SK-MEL-5 (cell line): ENCODE results near the gene SLC22A23. TPM values are rescaled to one million over a fixed set of nuclear protein-coding genes. Genes with fewer than 3 reads are reported as not detected.
A peak's percentile ranks its signal among the peaks of the same experiment; 100 is the strongest.

Experiments
- DNase-seq: peaks from one replicate; pipeline ENCODE4 v3.0.0-alpha.2; 2016; ENCODE audit warnings: low read depth, low spot score
- in situ Hi-C: cut with HindIII; loops from 2 replicates; pipeline ENCODE4 v1.10.0; 2016; ENCODE audit warnings: low sequenced_read_pairs, high pct_unique_total_duplicates, low pct_unique_long_range_greater_than_20kb
- total RNA-seq: library from RNA; depleted of rRNA; stranded (reverse); fragments of >200 nt; shearing (Covaris generic); gene quantifications from 2 replicates; pipeline ENCODE4 v1.2.3, GENCODE V29; 2014

Gene SLC22A23
- total RNA-seq, 1 experiment from 2014 or later: 6.2 TPM

DNA sequence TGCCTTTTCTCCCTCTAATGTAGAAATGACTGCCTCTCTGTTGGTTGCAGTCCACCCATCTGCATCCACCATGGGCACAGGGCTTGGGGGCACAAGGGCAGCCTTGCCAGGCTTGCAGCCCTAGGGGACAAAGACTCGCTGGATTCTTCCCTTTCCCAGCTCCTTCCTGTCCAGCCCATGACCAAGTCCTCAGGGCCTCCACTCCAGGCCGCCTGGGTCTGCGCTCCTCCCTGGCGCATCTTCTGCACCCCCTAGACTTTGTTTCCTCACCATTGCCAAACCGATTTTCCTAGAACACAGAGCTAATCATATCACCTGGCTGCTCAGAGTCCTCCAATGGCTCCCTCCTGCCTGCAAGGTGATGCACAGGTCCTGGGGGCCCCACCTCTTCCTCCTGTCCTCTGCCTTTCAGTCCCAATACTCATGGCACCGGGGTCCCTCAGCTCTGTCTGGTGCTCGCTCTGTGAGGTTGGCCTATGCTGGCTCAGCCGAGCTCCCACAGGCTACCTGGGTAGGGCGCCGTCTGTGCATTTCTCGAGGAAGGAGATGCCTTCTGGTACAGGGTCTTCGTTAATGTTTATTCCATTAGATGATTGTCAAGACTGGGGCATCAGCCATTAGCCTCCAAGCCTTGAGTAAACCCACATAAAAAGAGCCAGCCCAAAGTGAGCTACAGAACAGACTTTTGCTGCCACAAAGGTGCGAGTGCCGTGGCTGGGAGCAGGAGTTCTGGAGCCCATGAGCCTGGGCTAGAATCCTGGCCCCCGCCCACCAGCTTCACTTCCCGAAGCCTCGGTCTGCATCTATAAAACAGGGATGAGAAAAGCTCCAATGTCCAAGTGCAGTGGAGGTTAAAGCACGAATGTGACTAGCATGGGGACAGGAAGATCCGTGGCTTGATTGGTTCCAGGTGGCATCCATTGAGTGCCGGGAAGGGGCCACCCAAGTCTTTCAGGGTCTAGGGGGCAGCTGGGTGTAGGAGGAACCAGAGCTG lies 180.4 kb downstream of the SLC22A23 start:
- DNase-seq: no peak
- in situ Hi-C loops: loop anchor here (25.0 kb wide), 2 partner anchors 436 to 711 kb away; no protein-coding TSS in a partner anchor

DNA sequence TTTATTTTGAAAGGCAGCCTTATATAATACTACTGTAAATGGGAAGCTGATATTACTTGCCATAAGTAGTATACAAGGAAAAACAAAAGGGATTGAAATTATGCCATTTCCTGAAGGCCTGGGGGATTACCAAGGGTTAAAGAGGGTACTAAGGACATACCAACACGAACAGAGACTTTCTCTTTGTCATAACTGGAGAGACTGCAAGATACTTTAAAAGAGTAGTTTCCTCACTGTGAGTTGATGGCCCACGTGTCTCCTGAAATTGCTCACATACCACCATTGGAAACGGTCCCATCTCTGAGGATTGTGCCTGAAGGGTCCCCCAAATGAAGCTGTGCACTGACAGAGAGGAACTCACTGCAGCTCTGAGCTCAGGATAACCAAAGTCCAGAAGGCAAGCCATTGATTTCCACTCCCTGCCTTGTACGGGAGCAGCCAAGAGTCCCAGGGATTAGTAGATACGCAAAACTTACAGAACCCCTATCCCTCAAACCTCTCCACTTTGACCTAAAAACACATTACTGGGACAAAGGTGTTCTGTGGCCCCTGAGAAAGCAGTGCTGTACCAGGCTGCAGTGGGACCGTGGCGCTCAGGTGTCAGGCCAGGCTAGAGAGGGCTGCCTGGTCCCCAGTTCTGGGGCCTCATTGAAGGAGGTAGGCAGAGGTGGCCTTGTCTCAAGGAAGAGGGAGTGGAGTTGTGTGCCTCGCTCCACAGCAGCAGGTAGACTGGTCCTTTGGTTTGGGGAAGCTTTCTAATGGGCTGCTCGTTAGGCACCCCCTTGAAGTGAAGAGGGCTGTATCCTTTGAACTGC lies 182.9 kb downstream of the SLC22A23 start:
- in situ Hi-C loops: no loop called here

DNA sequence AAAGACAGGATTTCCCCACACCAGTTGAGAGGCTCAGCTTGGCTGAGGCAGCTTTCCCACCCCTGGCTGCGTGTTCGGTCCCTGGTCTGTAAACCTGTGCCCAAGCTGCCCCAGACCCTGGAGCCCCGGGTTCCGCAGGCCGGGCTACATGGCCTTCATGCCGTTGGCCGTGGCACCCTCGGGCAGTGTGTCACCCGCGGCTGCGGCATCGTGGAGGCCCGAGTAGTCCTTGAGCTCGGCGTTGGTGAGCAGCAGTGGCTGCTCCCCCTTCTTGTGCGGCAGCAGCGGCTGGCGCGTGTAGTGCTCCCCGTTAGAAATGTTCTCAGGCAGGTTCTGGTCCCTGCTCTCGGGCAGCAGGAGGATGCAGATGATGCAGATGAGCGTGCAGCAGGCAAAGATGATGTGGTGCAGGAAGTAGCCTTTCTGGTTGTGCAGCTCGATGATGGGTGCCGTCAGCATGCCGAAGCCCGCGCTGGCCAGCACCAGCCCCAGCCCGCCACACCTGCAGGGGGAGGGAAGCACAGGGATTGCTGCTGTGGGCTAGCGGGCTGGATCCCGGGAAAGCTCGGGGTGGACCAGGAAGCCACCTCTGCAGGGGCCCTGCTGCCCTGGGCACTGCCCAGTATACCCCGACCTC lies 183.8 kb downstream of the SLC22A23 start:
- in situ Hi-C loops: no loop called here
- no peak for DNase-seq

More for the DNA sequence above, 182.9 kb downstream of the SLC22A23 start:
- DNase-seq: no peak

DNA sequence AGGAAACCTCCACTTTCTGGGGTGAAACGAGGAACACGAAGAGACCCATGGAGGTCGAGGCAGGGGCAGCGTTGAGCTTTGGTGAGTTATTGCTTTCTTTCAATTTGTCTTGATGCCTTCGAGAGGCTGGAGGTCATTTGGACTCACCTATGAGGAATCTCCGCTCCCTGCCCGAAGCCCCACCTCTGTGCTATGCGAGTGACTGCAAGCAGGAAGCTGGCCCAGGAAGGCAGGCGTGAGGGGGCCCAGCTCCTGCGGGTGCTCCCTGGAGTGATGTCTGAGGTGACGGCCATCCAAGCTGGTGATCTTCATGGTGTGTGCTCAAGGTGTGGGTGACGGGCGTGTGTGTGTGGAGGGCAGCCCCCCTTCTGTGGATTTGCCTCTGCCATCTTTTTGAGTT lies 185.1 kb downstream of the SLC22A23 start:
- in situ Hi-C loops: no loop called here
- no peak for DNase-seq

DNA sequence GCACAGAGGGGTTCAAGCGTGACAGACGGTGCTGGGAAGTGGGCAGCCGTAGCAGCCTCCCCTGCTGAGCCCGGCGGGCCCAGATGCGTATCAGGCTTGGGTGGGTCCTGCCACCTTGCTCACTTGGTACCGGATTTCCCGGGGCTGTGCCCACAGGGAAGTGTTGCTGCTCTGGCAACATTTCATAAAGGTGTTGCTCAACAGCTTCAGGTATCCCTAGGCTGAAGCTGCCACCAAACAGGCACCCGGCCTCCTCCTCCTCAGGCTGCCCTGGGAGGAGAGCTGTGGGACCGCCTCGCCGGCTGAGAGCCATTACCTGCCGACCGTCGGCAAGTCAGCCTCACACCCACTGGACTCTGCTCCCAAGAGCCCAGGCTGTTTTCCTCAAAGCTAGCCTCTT lies 186.6 kb downstream of the SLC22A23 start:
- in situ Hi-C loops: no loop called here
- DNase-seq: no peak

- in situ Hi-C loops: no loop called here
Observed at GRCh38 chr6:3269281-3269975, 187.4 kb downstream of the SLC22A23 start.

GRCh38 chr6:3268680-3269079 lies 188.2 kb downstream of the SLC22A23 start:
- DNase-seq: no peak
- in situ Hi-C loops: no loop called here

More at GRCh38 chr6:3269281-3269975, 187.4 kb downstream of the SLC22A23 start:
- no peak for DNase-seq

GRCh38 chr6:3267162-3267561 lies 189.7 kb downstream of the SLC22A23 start:
- in situ Hi-C loops: no loop called here
- DNase-seq: no peak

- DNase-seq: no peak
- in situ Hi-C loops: no loop called here
Observed at GRCh38 chr6:3266170-3266569, 190.7 kb downstream of the SLC22A23 start.

DNA sequence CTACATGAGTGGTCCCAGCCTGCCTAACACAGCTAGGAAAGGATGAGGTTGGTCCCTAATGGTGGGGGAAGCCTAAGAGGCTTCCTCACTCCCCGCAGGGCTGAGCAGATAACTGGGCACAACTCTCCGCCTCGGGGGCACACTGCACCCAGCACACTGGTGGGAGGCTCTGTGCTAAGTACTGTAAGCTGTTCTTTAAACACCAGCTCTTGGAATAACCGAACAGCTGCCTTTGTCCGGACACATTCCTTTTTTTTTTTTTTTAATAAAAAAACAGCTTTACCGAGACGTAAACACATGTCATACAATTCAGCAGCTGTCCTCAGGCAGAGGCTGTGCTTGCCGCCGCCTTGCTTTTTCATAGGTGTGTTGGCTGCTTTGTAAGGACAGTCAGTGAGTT lies 191.2 kb downstream of the SLC22A23 start:
- DNase-seq: no peak
- in situ Hi-C loops: no loop called here

- in situ Hi-C loops: no loop called here
- DNase-seq: no peak
Observed at GRCh38 chr6:3264356-3264755, 192.5 kb downstream of the SLC22A23 start.

- in situ Hi-C loops: no loop called here
Observed at GRCh38 chr6:3263096-3263495, 193.8 kb downstream of the SLC22A23 start.

GRCh38 chr6:3261921-3262320 lies 194.9 kb downstream of the SLC22A23 start:
- DNase-seq: no peak
- in situ Hi-C loops: no loop called here

More at GRCh38 chr6:3263096-3263495, 193.8 kb downstream of the SLC22A23 start:
- no peak for DNase-seq

GRCh38 chr6:3261518-3261820 lies 195.4 kb downstream of the SLC22A23 start:
- in situ Hi-C loops: no loop called here
- DNase-seq: no peak

DNA sequence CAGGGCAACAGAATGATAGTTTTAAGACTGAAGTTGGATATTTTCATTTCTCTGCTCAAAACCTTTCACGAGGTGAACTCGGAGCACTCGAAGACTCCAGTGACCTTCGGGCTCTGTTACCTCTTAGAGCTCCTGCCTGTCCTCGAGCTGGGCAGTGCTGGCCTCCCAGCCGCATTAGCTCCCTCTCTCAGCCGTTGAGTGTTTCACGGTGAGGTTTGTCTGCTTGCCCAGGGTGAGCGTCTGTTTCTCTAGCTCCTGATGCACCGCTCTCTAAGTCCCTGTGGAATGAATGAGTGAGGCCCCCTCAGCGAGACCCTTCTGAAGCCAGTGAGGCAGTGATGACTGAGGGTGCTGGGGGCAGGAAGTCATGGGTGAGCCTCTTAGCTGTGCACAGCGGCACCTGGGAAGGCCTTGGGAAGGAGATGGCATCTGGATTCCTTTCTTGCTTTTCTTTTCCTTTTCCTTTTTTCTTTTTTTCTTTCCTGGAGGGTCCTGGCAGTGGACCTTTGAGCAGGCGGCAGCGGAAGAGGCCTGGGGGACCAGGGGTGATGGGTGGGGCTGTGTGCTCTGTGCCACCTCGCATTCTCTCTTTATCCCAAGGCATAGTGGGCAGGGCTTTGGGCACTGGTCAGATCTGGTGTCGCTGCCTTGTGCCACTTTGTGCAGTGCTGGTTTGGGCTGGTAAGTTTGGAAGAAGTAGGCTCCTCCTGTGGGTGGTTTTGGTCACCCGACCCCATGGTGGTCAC lies 195.9 kb downstream of the SLC22A23 start:
- DNase-seq: no peak
- in situ Hi-C loops: no loop called here

DNA sequence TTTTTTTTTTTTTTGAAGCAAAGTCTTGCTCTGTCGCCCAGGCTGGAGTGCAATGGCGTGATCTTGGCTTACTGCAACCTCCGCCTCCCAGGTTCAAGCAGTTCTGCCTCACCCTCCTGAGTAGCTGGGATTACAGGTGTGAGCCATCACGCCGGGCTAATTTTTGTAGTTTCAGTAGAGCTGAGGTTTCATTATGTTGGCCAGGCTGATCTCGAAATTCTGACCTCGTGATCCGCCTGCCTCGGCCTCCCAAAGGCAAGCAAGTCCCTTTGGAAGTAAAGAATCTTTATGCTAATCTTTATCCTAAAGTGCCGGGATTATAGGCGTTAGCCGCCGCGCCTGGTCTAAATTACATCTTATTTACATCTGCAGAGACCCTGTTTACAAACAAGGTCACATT lies 196.6 kb downstream of the SLC22A23 start:
- in situ Hi-C loops: no loop called here
- DNase-seq: no peak

DNA sequence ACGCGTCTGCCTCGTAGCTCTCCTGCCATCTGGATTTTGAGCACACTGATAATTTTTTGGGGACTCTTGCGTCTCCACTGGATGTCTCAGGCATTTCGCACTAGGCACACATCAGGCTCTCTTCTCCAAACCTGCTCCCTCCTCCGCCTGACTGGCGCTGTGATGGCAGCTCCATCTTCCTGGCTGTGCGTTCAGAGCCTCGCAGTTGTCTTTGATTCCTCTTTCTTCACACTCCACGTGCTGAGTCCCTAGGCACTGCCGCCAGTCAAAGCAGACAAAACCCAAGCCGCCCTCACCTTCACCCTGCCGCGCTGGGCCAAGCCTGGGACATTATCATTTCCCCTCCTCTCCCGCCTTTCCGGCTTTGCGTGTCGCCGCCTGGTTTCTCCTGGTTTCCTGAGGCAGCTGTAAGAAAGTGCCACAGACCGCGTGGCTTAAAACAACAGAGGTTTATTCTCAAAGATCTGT lies 197.3 kb downstream of the SLC22A23 start:
- in situ Hi-C loops: no loop called here
- DNase-seq: peak; percentile 60
